RWPE1 (cell line): ENCODE results near the gene RANBP10.
"Not testable (repeated sequence)": the region's sequence is repeated elsewhere in the genome, so short reads cannot be mapped to it uniquely, and the experiment has no call there.

Source experiments
- CTCF ChIA-PET: fragments of 350-600 bp; sonication (Branson Sonifier 250); formaldehyde crosslinking; extraction: SDS; loops from one replicate; lab custom pipeline; 2021; lab: Yijun Ruan, JAX
- POLR2A ChIA-PET: fragments of 400-600 bp; formaldehyde crosslinking; extraction: SDS; loops from one replicate; lab custom pipeline; 2020; ENCODE audit warnings: antibody characterized with exemption; ENCODE audit not compliant: low non-redundant PET; lab: Yijun Ruan, JAX
- DNase-seq: peaks from one replicate; pipeline ENCODE4 v3.0.0; 2012; ENCODE audit warnings: low spot score
- H3K27ac ChIP-seq: fragments of 450-650 bp; 2 replicates; pipeline ENCODE4 v1.5.1; 2017
- CTCF ChIP-seq: fragments of 450-650 bp; conservative IDR thresholded peaks from 2 replicates; pipeline ENCODE4 v1.5.1; 2017; ENCODE audit warnings: low read depth, mild to moderate bottlenecking

RANBP10 gene

GRCh38 chr16:67694611-67695010 is 111.7 kb downstream of the RANBP10 start:
- ChIA-PET POLR2A (interaction anchor here (0.6 kb wide), 1 partner anchor 214 kb away, joined by 4 read pairs; the partner anchor contains the start of gene ATP6V0D1), CTCF (interaction anchor here (1.1 kb wide), 1 partner anchor 122 kb away, joined by 4 read pairs; no protein-coding TSS in a partner anchor)
- no peak overlapping the region for H3K27ac ChIP-seq
- no peak for DNase-seq
- no peak for TF ChIP-seq CTCF

GRCh38 chr16:67693517-67694285 is 112.7 kb downstream of the RANBP10 start:
- DNase-seq, POLR2A ChIA-PET, H3K27ac ChIP-seq: not testable (repeated sequence)
- CTCF ChIA-PET: interaction anchor here (1.1 kb wide), 1 partner anchor 123 kb away, joined by 4 read pairs; no protein-coding TSS in a partner anchor

GRCh38 chr16:67685388-67686112 is 120.8 kb downstream of the RANBP10 start:
- no peak for TF ChIP-seq CTCF
- ChIA-PET POLR2A (no interaction called here), CTCF (no interaction called here)
- DNase-seq: no peak
- no peak overlapping the region for H3K27ac ChIP-seq

GRCh38 chr16:67683767-67684166 is 122.6 kb downstream of the RANBP10 start:
- ChIA-PET CTCF (interaction anchor here (2.7 kb wide), 1 partner anchor 11 kb away, joined by 15 read pairs; no protein-coding TSS in a partner anchor), POLR2A (no interaction called here)
- no peak for DNase-seq
- H3K27ac ChIP-seq: no peak overlapping the region
- TF ChIP-seq CTCF: no peak

GRCh38 chr16:67679935-67680897 is 126.1 kb downstream of the RANBP10 start:
- CTCF ChIA-PET: interaction anchor here (0.6 to 0.9 kb wide), 3 partner anchors 43 to 136 kb away, joined by 3 to 4 read pairs (median 4); no protein-coding TSS in a partner anchor
- H3K27ac ChIP-seq: no peak overlapping the region
- POLR2A ChIA-PET: no interaction called here
- TF ChIP-seq CTCF: no peak
- DNase-seq: no peak

- no peak for DNase-seq
- no peak overlapping the region for H3K27ac ChIP-seq
- ChIA-PET POLR2A (interaction anchor here (0.7 kb wide), 1 partner anchor 155 kb away, joined by 3 read pairs; no protein-coding TSS in a partner anchor), CTCF (no interaction called here)
- TF ChIP-seq CTCF: no peak
Measured at GRCh38 chr16:67678354-67679023, 127.9 kb downstream of the RANBP10 start.
